Anterior cingulate cortex (tissue), 58 donors: ENCODE measurements around the gene MOCS2.
"Not testable (repeated sequence)": the region's sequence is repeated elsewhere in the genome, so short reads cannot be mapped to it uniquely, and the experiment has no call there.

Source experiments
- DNase-seq, 58 donors: peaks; one replicate each; lab custom pipeline; 2025; lab: John Stamatoyannopoulos, UW

Gene MOCS2

GRCh38 chr5:53109443-53110127 lies at the start of gene MOCS2:
MOCS2 (minus strand) TSS chr5:53109757; CDS start chr5:53107174, 2,583 bp downstream.
- peak; percentile 7 to 93 (median 81) for DNase-seq

GRCh38 chr5:53151713-53152458 lies 42.3 kb upstream of the MOCS2 start:
- no peak for DNase-seq

GRCh38 chr5:53133020-53133419 lies 23.5 kb upstream of the MOCS2 start:
- DNase-seq = no peak

- no peak for DNase-seq
Observed at GRCh38 chr5:53130266-53130665, 20.7 kb upstream of the MOCS2 start.

GRCh38 chr5:53128481-53128880 lies 18.9 kb upstream of the MOCS2 start:
- DNase-seq = no peak

- no peak for DNase-seq
Observed at GRCh38 chr5:53127107-53127506, 17.6 kb upstream of the MOCS2 start.

- DNase-seq = no peak
Observed at GRCh38 chr5:53126521-53126920, 17.0 kb upstream of the MOCS2 start.

GRCh38 chr5:53123702-53124101 lies 14.1 kb upstream of the MOCS2 start:
- DNase-seq = no peak

- DNase-seq = no peak
Observed at GRCh38 chr5:53120165-53120564, 10.6 kb upstream of the MOCS2 start.

- no peak for DNase-seq
Observed at GRCh38 chr5:53118879-53119278, 9.3 kb upstream of the MOCS2 start.

- DNase-seq = no peak
Observed at GRCh38 chr5:53116597-53116996, 7.0 kb upstream of the MOCS2 start.

- no peak for DNase-seq
Observed at GRCh38 chr5:53114988-53115387, 5.4 kb upstream of the MOCS2 start.

GRCh38 chr5:53113947-53114346 lies 4.4 kb upstream of the MOCS2 start:
- DNase-seq = no peak

GRCh38 chr5:53112909-53113308 lies 3.4 kb upstream of the MOCS2 start:
- DNase-seq = no peak

GRCh38 chr5:53112307-53112706 lies 2.8 kb upstream of the MOCS2 start:
- not testable (repeated sequence) for DNase-seq

GRCh38 chr5:53111139-53111538 lies 1.6 kb upstream of the MOCS2 start:
- DNase-seq = no peak

- DNase-seq = no peak
Observed at GRCh38 chr5:53110156-53110555, 599 bp upstream of the MOCS2 start.

- DNase-seq = no peak
Observed at GRCh38 chr5:53109056-53109442, 508 bp downstream of the MOCS2 start.

GRCh38 chr5:53105611-53106300 lies 3.8 kb downstream of the MOCS2 start:
- no peak for DNase-seq

- DNase-seq = no peak
Observed at GRCh38 chr5:53100606-53101005, 9.0 kb downstream of the MOCS2 start.

- no peak for DNase-seq
Observed at GRCh38 chr5:53099546-53099945, 10.0 kb downstream of the MOCS2 start.
